Central memory CD8-positive, alpha-beta T cell (primary cell): ENCODE data around the gene TGFBR3L.
"Not testable (repeated sequence)": the region's sequence is repeated elsewhere in the genome, so short reads cannot be mapped to it uniquely, and the experiment has no call there.

Experiments
- ATAC-seq: fragments of 150-1000 bp; cut with Tn5 transposase; replicated peaks from 2 replicates; pipeline ENCODE4 v1.10.0; 2022; ENCODE audit warnings: mild to moderate bottlenecking, moderate FRiP score, moderate number of reproducible peaks; ENCODE audit not compliant: poor library complexity, severe bottlenecking; ENCODE audit errors: extremely low read depth
- DNase-seq, 2 donors: peaks; one replicate each; pipeline ENCODE4 v3.0.0; 2021; ENCODE audit warnings: low spot score in 2 of 2
- H3K27ac Mint-ChIP-seq: one replicate; pipeline ENCODE4 v1.8.0; 2022; ENCODE audit warnings: low read depth, mild to moderate bottlenecking, moderate library complexity, mixed read lengths
- H3K27me3 Mint-ChIP-seq: one replicate; pipeline ENCODE4 v1.8.0; 2022; ENCODE audit warnings: mixed read lengths
- H3K36me3 Mint-ChIP-seq: one replicate; pipeline ENCODE4 v1.8.0; 2022; ENCODE audit warnings: mild to moderate bottlenecking, moderate library complexity, mixed read lengths; ENCODE audit not compliant: insufficient read depth
- H3K4me1 Mint-ChIP-seq: one replicate; pipeline ENCODE4 v1.8.0; 2022; ENCODE audit warnings: mixed read lengths
- H3K4me3 Mint-ChIP-seq: one replicate; pipeline ENCODE4 v1.8.0; 2022; ENCODE audit warnings: mild to moderate bottlenecking, moderate library complexity, mixed read lengths
- H3K9me3 Mint-ChIP-seq: one replicate; pipeline ENCODE4 v1.8.0; 2022; ENCODE audit warnings: mixed read lengths

Gene TGFBR3L

GRCh38 chr19:7887408-7888144 lies 27.1 kb upstream of the TGFBR3L start:
- Mint-ChIP-seq H3K27ac (no peak overlapping the region), H3K4me3 (no peak overlapping the region), H3K4me1 (no peaks in the 10 kb centered on the region), H3K27me3 (peaks cover 20% of the 10 kb centered on the region), H3K36me3 (peaks cover 1% of the 10 kb centered on the region), H3K9me3 (no peaks in the 10 kb centered on the region)
- ATAC-seq: no peak
- no peak for DNase-seq

GRCh38 chr19:7888145-7888825 lies 26.3 kb upstream of the TGFBR3L start, which contains the start of gene LRRC8E:
LRRC8E (plus strand) TSS chr19:7888510; CDS start chr19:7895604, 7,094 bp downstream.
- Mint-ChIP-seq H3K27me3 (peaks cover 20% of the 10 kb centered on the region), H3K36me3 (peaks cover 1% of the 10 kb centered on the region), H3K4me1 (no peaks in the 10 kb centered on the region), H3K27ac (no peak within 1 kb of the TSS), H3K9me3 (no peaks in the 10 kb centered on the region), H3K4me3 (no peak within 1 kb of the TSS)
- DNase-seq: no peak
- no peak for ATAC-seq

- Mint-ChIP-seq H3K36me3 (peaks cover 1% of the 10 kb centered on the region), H3K27me3 (peaks cover 21% of the 10 kb centered on the region), H3K4me1 (no peaks in the 10 kb centered on the region), H3K27ac (no peak overlapping the region), H3K4me3 (no peak overlapping the region), H3K9me3 (no peaks in the 10 kb centered on the region)
- DNase-seq (no peak), ATAC-seq (no peak)
Measured at GRCh38 chr19:7888826-7889217, 25.8 kb upstream of the TGFBR3L start.

GRCh38 chr19:7893362-7894101 lies 21.1 kb upstream of the TGFBR3L start:
- H3K27me3 Mint-ChIP-seq: peaks cover 24% of the 10 kb centered on the region
- not testable (repeated sequence) for H3K4me3 Mint-ChIP-seq, DNase-seq, ATAC-seq, H3K9me3 Mint-ChIP-seq, H3K4me1 Mint-ChIP-seq, H3K27ac Mint-ChIP-seq, H3K36me3 Mint-ChIP-seq

- DNase-seq (peak in 1 of 2 donors; percentile 7), ATAC-seq (no peak)
- H3K27ac Mint-ChIP-seq: no peak overlapping the region
- H3K36me3 Mint-ChIP-seq: no peaks in the 10 kb centered on the region
- no peaks in the 10 kb centered on the region for H3K9me3 Mint-ChIP-seq
- peaks cover 15% of the 10 kb centered on the region for H3K27me3 Mint-ChIP-seq
- no peaks in the 10 kb centered on the region for H3K4me1 Mint-ChIP-seq
- H3K4me3 Mint-ChIP-seq: no peak overlapping the region
Measured at GRCh38 chr19:7894612-7895309, 19.9 kb upstream of the TGFBR3L start.

GRCh38 chr19:7895565-7895964 lies 19.1 kb upstream of the TGFBR3L start:
- no peaks in the 10 kb centered on the region for H3K36me3 Mint-ChIP-seq
- H3K27ac Mint-ChIP-seq: no peak overlapping the region
- ATAC-seq (no peak), DNase-seq (peak in 1 of 2 donors; percentile 8)
- no peaks in the 10 kb centered on the region for H3K9me3 Mint-ChIP-seq
- no peak overlapping the region for H3K4me3 Mint-ChIP-seq
- H3K4me1 Mint-ChIP-seq: no peaks in the 10 kb centered on the region
- H3K27me3 Mint-ChIP-seq: peaks cover 15% of the 10 kb centered on the region

- peaks cover 15% of the 10 kb centered on the region for H3K27me3 Mint-ChIP-seq
- H3K4me1 Mint-ChIP-seq: no peaks in the 10 kb centered on the region
- no peak overlapping the region for H3K27ac Mint-ChIP-seq
- H3K9me3 Mint-ChIP-seq: no peaks in the 10 kb centered on the region
- DNase-seq: no peak
- H3K36me3 Mint-ChIP-seq: no peaks in the 10 kb centered on the region
- ATAC-seq: no peak
- no peak overlapping the region for H3K4me3 Mint-ChIP-seq
Measured at GRCh38 chr19:7897292-7897691, 17.3 kb upstream of the TGFBR3L start.

- Mint-ChIP-seq H3K36me3 (peaks cover 8% of the 10 kb centered on the region), H3K9me3 (no peaks in the 10 kb centered on the region), H3K27ac (no peak overlapping the region), H3K4me3 (no peak overlapping the region), H3K4me1 (peaks cover 11% of the 10 kb centered on the region), H3K27me3 (peaks cover 13% of the 10 kb centered on the region)
- DNase-seq: peak in 1 of 2 donors; percentile 8
- ATAC-seq: no peak
Measured at GRCh38 chr19:7898967-7899366, 15.7 kb upstream of the TGFBR3L start.

GRCh38 chr19:7899751-7900378 lies 14.8 kb upstream of the TGFBR3L start:
- peaks cover 4% of the 10 kb centered on the region for H3K27me3 Mint-ChIP-seq

GRCh38 chr19:7900401-7900870 lies 14.2 kb upstream of the TGFBR3L start:
- H3K27me3 Mint-ChIP-seq: no peaks in the 10 kb centered on the region
- DNase-seq (peak in 1 of 2 donors; percentile 8), ATAC-seq (no peak)
- peaks cover 17% of the 10 kb centered on the region for H3K36me3 Mint-ChIP-seq
- H3K27ac Mint-ChIP-seq: no peak overlapping the region
- H3K4me3 Mint-ChIP-seq: no peak overlapping the region
- peaks cover 24% of the 10 kb centered on the region for H3K4me1 Mint-ChIP-seq
- H3K9me3 Mint-ChIP-seq: no peaks in the 10 kb centered on the region

More at GRCh38 chr19:7899751-7900378, 14.8 kb upstream of the TGFBR3L start:
- ATAC-seq (no peak), DNase-seq (no peak)
- H3K36me3 Mint-ChIP-seq: peaks cover 14% of the 10 kb centered on the region
- H3K27ac Mint-ChIP-seq: no peak overlapping the region
- H3K4me3 Mint-ChIP-seq: no peak overlapping the region
- H3K4me1 Mint-ChIP-seq: peaks cover 18% of the 10 kb centered on the region
- H3K9me3 Mint-ChIP-seq: no peaks in the 10 kb centered on the region

GRCh38 chr19:7900931-7901330 lies 13.7 kb upstream of the TGFBR3L start:
- no peak overlapping the region for H3K4me3 Mint-ChIP-seq

GRCh38 chr19:7901337-7901736 lies 13.3 kb upstream of the TGFBR3L start:
- no peak for DNase-seq
- no peak for ATAC-seq
- no peaks in the 10 kb centered on the region for H3K27me3 Mint-ChIP-seq
- H3K4me1 Mint-ChIP-seq: peaks cover 32% of the 10 kb centered on the region
- peaks cover 22% of the 10 kb centered on the region for H3K36me3 Mint-ChIP-seq
- H3K27ac Mint-ChIP-seq: no peak overlapping the region
- no peaks in the 10 kb centered on the region for H3K9me3 Mint-ChIP-seq
- no peak overlapping the region for H3K4me3 Mint-ChIP-seq

More at GRCh38 chr19:7900931-7901330, 13.7 kb upstream of the TGFBR3L start:
- Mint-ChIP-seq H3K27me3 (no peaks in the 10 kb centered on the region), H3K9me3 (no peaks in the 10 kb centered on the region), H3K36me3 (peaks cover 19% of the 10 kb centered on the region), H3K27ac (no peak overlapping the region), H3K4me1 (peaks cover 29% of the 10 kb centered on the region)
- no peak for ATAC-seq
- DNase-seq: no peak
